Upper lobe of left lung (tissue), 6 donors: ENCODE results near the gene GOLPH3. TPM values are rescaled to one million over a fixed set of nuclear protein-coding genes. Genes with fewer than 3 reads are reported as not detected.
A peak's percentile ranks its signal among the peaks of the same experiment; 100 is the strongest.

Experiments used
- ATAC-seq, 2 donors: fragments of 200-7000 bp; cut with Tn5 transposase; one replicate each; pipeline ENCODE4 v1.9.1; 2022; ENCODE audit warnings: mild to moderate bottlenecking in 2 of 2, moderate library complexity in 2 of 2; ENCODE audit not compliant: low FRiP score in 2 of 2
- DNase-seq, 2 donors: peaks; one replicate each; pipeline ENCODE4 v3.0.0-alpha.2; 2019 to 2020
- H3K27ac ChIP-seq, 4 donors: fragments of 200-600 bp; sonication (generic); one replicate each; pipeline ENCODE4 v1.5.1; 2016 to 2019
- H3K27me3 ChIP-seq, 4 donors: fragments of 200-600 bp; sonication (generic); one replicate each; pipeline ENCODE4 v1.5.1; 2017 to 2019
- H3K36me3 ChIP-seq, 4 donors: fragments of 200-600 bp; sonication (generic); one replicate each; pipeline ENCODE4 v1.5.1; 2016 to 2019
- H3K4me1 ChIP-seq, 4 donors: fragments of 200-600 bp; sonication (generic); one replicate each; pipeline ENCODE4 v1.5.1; 2018 to 2019
- H3K4me3 ChIP-seq, 4 donors: fragments of 200-600 bp; sonication (generic); one replicate each; pipeline ENCODE4 v1.5.1; 2017 to 2019; ENCODE audit warnings: mild to moderate bottlenecking in 2 of 4, moderate library complexity in 1 of 4
- H3K9me3 ChIP-seq, 4 donors: fragments of 200-600 bp; sonication (generic); one replicate each; pipeline ENCODE4 v1.5.1; 2018 to 2019
- EP300 ChIP-seq, 4 donors: sonication (generic); formaldehyde crosslinking; IDR thresholded peaks; one replicate each; pipeline ENCODE4 v1.5.1; 2017; ENCODE audit warnings: antibody characterized with exemption in 4 of 4, control low read depth in 2 of 4
- POLR2A ChIP-seq, 4 donors: fragments of 450-650 bp; IDR thresholded peaks; one replicate each; pipeline ENCODE4 v1.5.1; 2016 to 2017; ENCODE audit warnings: antibody characterized with exemption in 4 of 4, mild to moderate bottlenecking in 2 of 4
- POLR2AphosphoS5 ChIP-seq, 2 donors: sonication (generic); formaldehyde crosslinking; IDR thresholded peaks; one replicate each; pipeline ENCODE4 v1.5.1; 2017; ENCODE audit warnings: antibody characterized with exemption in 2 of 2
- WGBS, 2 donors: methylation state at CpG; one replicate each; pipeline ENCODE4 v1.1.5; 2017 to 2018; 5-methylcytosine and 5-hydroxymethylcytosine counted together
- total RNA-seq, 6 donors: library from RNA; depleted of rRNA in 4 of 6; stranded (reverse); fragments of >200 nt in 4 of 6; gene quantifications; one replicate each; pipeline versions ENCODE4 v1.1.0 to v1.2.1, GENCODE V29; 2016 to 2021
- TF ChIP-seq, protein P1 (sequence below), 6 experiments: fragments of 450-650 bp in 4 of 6; fragments of 200-600 bp in 2 of 6; sonication (generic) in 2 of 6; IDR thresholded peaks; one replicate each; pipeline ENCODE4 v1.5.1; 2016 to 2019; ENCODE audit warnings: antibody characterized with exemption in 6 of 6
- donor health status: DM: no; HTN: no; CAD: no; lungs with moderate emphysema.
- donor health status: DM: no; HTN: yes; CAD: no; lungs with severe emphysema.

Gene GOLPH3
- total RNA-seq, 6 donors from 2014 or later: 90.1 to 127 (median 123) TPM

DNA sequence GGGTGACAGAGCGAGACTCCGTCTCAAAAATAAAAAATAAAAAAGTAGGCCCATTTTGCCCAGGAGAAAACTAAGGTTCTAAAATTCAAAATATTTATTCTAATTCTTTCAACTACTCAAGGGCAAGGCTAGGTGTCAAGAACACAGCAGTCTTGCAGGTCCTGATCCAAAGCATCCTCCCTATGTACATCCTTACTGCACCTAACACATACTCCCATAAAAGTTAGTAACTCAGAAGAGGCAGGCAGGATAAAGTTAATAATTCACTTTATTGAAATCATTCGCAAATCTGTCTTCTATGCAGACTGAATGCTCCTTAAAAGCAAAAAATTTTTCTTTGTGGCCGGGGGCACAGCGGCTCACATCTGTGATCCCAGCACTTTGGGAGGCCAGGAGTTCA, 11.1 kb downstream of the GOLPH3 start:
- TF ChIP-seq POLR2A (IDR thresholded peaks at IDR 0.05) (no peak), POLR2AphosphoS5 (IDR thresholded peaks at IDR 0.05) (no peak)
- peaks cover 0 to 10% (median 0%) of the 10 kb centered on the region in 4 donors for H3K36me3 ChIP-seq
- H3K9me3 ChIP-seq: no peaks in the 10 kb centered on the region
- H3K27ac ChIP-seq: peak overlapping the region in 1 of 4 donors; percentile 8
- DNase-seq (no peak), ATAC-seq (no peak)
- H3K27me3 ChIP-seq: no peaks in the 10 kb centered on the region
- H3K4me3 ChIP-seq: no peak overlapping the region
- 91 to 98% methylated on average over 5 of the region's 5 CpGs for WGBS, 2 donors
- H3K4me1 ChIP-seq: peaks cover 44 to 58% (median 48%) of the 10 kb centered on the region in 4 donors

DNA sequence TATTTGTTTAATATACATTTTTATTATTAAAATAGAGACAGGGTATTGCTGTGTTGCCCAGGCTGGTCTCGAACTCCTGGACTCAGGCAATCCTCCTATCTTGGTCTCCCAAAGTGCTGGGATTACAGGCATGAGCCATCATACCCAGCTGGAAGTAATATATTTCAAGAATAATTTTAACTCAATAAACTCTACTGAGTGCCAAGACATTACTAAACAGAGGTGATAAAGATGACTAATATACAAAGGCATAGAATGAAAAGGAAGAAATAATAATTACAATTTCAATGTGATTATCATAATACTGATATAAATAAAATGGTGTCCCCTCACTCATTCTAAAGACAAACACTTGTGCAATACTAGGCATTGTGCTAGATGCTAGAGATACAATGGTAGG, 13.9 kb downstream of the GOLPH3 start:
- no peak for TF ChIP-seq POLR2AphosphoS5 (IDR thresholded peaks at IDR 0.05)
- no peak for TF ChIP-seq EP300 (IDR thresholded peaks at IDR 0.05)
- TF ChIP-seq, protein P1, sequence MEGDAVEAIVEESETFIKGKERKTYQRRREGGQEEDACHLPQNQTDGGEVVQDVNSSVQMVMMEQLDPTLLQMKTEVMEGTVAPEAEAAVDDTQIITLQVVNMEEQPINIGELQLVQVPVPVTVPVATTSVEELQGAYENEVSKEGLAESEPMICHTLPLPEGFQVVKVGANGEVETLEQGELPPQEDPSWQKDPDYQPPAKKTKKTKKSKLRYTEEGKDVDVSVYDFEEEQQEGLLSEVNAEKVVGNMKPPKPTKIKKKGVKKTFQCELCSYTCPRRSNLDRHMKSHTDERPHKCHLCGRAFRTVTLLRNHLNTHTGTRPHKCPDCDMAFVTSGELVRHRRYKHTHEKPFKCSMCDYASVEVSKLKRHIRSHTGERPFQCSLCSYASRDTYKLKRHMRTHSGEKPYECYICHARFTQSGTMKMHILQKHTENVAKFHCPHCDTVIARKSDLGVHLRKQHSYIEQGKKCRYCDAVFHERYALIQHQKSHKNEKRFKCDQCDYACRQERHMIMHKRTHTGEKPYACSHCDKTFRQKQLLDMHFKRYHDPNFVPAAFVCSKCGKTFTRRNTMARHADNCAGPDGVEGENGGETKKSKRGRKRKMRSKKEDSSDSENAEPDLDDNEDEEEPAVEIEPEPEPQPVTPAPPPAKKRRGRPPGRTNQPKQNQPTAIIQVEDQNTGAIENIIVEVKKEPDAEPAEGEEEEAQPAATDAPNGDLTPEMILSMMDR (IDR thresholded peaks at IDR 0.05): no peak
- no peak for TF ChIP-seq POLR2A (IDR thresholded peaks at IDR 0.05)
- DNase-seq (no peak), ATAC-seq (no peak)
- H3K4me1 ChIP-seq: peaks cover 32 to 38% (median 37%) of the 10 kb centered on the region in 4 donors
- H3K27ac ChIP-seq: no peak overlapping the region
- H3K4me3 ChIP-seq: no peak overlapping the region
- no peaks in the 10 kb centered on the region for H3K9me3 ChIP-seq
- WGBS, 2 donors: 92 to 100% methylated on average over 1 of the region's 1 CpG
- H3K36me3 ChIP-seq: peaks cover 0 to 3% (median 0%) of the 10 kb centered on the region in 4 donors
- no peaks in the 10 kb centered on the region for H3K27me3 ChIP-seq

DNA sequence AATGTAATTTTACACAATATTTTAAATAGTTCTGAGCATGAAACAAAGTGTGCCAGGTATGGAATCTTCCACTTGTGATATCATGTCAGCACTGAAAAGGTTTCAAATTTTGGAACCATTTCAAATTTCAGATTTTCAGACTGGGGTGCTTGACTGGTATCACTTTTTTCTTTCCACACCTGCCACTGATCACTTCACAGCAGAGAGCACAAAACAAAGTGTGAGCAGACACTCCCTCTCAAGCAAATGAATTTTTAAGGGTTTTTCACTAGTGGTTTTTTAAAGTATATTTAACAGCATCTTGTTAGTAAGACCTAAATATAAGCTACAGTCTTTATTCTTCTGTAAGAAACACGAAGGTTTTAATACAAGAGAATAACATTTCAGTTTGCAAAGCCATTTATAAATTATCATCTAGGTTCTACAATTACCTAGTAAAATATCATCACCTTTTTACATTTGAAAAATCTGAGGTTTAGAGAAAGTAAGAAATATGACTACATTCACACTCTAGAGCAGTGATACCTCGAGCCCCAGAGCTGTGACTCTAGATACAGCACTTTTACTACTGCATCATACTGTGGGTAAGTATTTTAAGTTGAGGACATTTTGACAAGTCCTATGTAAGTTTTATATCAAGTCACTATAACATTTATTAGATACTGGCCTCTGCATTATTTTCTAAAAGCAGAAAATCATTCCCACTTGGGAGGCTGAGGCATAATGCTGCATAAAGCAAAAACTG, 14.6 kb downstream of the GOLPH3 start:
- peaks cover 0 to 3% (median 0%) of the 10 kb centered on the region in 4 donors for H3K36me3 ChIP-seq
- WGBS, 2 donors: 64 to 72% methylated on average over 2 of the region's 2 CpGs
- no peaks in the 10 kb centered on the region for H3K27me3 ChIP-seq
- no peaks in the 10 kb centered on the region for H3K9me3 ChIP-seq
- DNase-seq (no peak), ATAC-seq (no peak)
- peaks cover 27 to 37% (median 33%) of the 10 kb centered on the region in 4 donors for H3K4me1 ChIP-seq
- no peak overlapping the region for H3K4me3 ChIP-seq
- TF ChIP-seq, protein P1 (IDR thresholded peaks at IDR 0.05): no peak
- TF ChIP-seq EP300 (IDR thresholded peaks at IDR 0.05) (no peak), POLR2A (IDR thresholded peaks at IDR 0.05) (no peak), POLR2AphosphoS5 (IDR thresholded peaks at IDR 0.05) (no peak)
- no peak overlapping the region for H3K27ac ChIP-seq

DNA sequence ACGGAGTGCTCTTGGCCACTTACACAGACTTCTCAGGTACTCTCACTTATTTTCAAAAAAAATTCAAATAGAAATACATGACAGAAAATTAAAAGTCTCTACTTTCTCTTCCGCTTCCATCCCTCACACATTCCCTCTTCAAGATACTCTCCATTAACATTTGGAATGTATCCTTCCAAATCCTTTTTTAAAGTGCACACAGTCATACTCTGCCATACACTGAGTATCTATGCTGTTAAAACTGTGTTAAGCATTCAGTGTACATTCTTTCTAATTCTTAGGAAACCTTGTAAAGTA, 15.5 kb downstream of the GOLPH3 start:
- no peak for ATAC-seq
- Histone ChIP-seq H3K9me3 (no peaks in the 10 kb centered on the region), H3K4me1 (peaks cover 28 to 40% (median 34%) of the 10 kb centered on the region in 4 donors), H3K4me3 (no peak overlapping the region), H3K36me3 (peaks cover 0 to 3% (median 0%) of the 10 kb centered on the region in 4 donors), H3K27me3 (no peaks in the 10 kb centered on the region), H3K27ac (no peak overlapping the region)
- WGBS, 2 donors: 63 to 76% methylated on average over 2 of the region's 2 CpGs
- DNase-seq: no peak
- TF ChIP-seq, protein P1 (IDR thresholded peaks at IDR 0.05): no peak
- no peak for TF ChIP-seq POLR2A (IDR thresholded peaks at IDR 0.05)
- TF ChIP-seq EP300 (IDR thresholded peaks at IDR 0.05): no peak
- no peak for TF ChIP-seq POLR2AphosphoS5 (IDR thresholded peaks at IDR 0.05)

DNA sequence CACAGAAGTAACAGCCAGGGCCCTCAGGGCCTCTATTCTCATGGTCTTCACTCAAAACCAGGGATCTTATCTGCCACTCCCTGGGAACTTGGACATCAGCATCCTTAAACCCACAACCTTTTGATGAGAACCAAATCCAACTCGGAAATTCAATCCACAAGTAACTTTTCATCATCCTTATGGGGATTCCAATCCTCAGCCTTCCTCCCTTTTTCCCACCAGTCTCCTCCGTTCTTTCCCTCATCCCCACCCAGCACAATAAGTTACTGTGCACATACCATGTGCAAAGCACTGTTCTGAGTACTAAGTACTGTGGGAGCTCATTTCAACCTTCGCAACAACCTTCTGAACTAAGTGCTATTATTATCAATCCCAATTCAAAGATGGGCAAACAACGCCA, 17.0 kb downstream of the GOLPH3 start:
- Histone ChIP-seq H3K4me1 (peaks cover 37 to 54% (median 45%) of the 10 kb centered on the region in 4 donors), H3K27ac (no peak overlapping the region)
- no peak for ATAC-seq

More for the DNA sequence above, 17.0 kb downstream of the GOLPH3 start:
- no peak for DNase-seq
- Histone ChIP-seq H3K27me3 (no peaks in the 10 kb centered on the region), H3K4me3 (no peak overlapping the region), H3K36me3 (peaks cover 0 to 3% (median 0%) of the 10 kb centered on the region in 4 donors), H3K9me3 (no peaks in the 10 kb centered on the region)
- WGBS, 2 donors: 91 to 93% methylated on average over 4 of the region's 4 CpGs
- TF ChIP-seq POLR2AphosphoS5 (IDR thresholded peaks at IDR 0.05): no peak
- TF ChIP-seq, protein P1 (IDR thresholded peaks at IDR 0.05): no peak
- TF ChIP-seq EP300 (IDR thresholded peaks at IDR 0.05): no peak
- TF ChIP-seq POLR2A (IDR thresholded peaks at IDR 0.05): no peak
